AG10803 (cell line): Measurements from ENCODE around the gene GET3.

ENCODE experiments used
- DNase-seq: peaks from one replicate; pipeline ENCODE4 v3.0.0; 2010; ENCODE audit warnings: low read depth
- H3K4me3 ChIP-seq: 2 replicates; pipeline ENCODE4 v1.5.1; 2011; ENCODE audit warnings: mild to moderate bottlenecking, low read length, control low read depth
- CTCF ChIP-seq: conservative IDR thresholded peaks from 2 replicates; pipeline ENCODE4 v1.5.1; 2011; ENCODE audit warnings: mild to moderate bottlenecking, low read length, control low read depth, inconsistent platforms

Gene GET3

GRCh38 chr19:12766051-12766521 lies 28.8 kb downstream of the GET3 start:
- peak; percentile 63 for DNase-seq
- H3K4me3 ChIP-seq, result peak overlapping the region; percentile 58
- TF ChIP-seq CTCF, result peak; percentile 51

- TF ChIP-seq CTCF, result no peak
- no peak for DNase-seq
- no peak overlapping the region for H3K4me3 ChIP-seq
Measured at GRCh38 chr19:12767150-12767549, 29.9 kb downstream of the GET3 start.

GRCh38 chr19:12767666-12768065 lies 30.4 kb downstream of the GET3 start:
- H3K4me3 ChIP-seq, result no peak overlapping the region
- no peak for TF ChIP-seq CTCF
- no peak for DNase-seq

GRCh38 chr19:12769689-12770088 lies 32.4 kb downstream of the GET3 start:
- no peak overlapping the region for H3K4me3 ChIP-seq
- no peak for TF ChIP-seq CTCF

GRCh38 chr19:12770922-12771321 lies 33.6 kb downstream of the GET3 start:
- no peak overlapping the region for H3K4me3 ChIP-seq
- DNase-seq, result no peak
- no peak for TF ChIP-seq CTCF

More at GRCh38 chr19:12769689-12770088, 32.4 kb downstream of the GET3 start:
- DNase-seq, result no peak

- H3K4me3 ChIP-seq, result no peak overlapping the region
- TF ChIP-seq CTCF, result no peak
- no peak for DNase-seq
Measured at GRCh38 chr19:12772323-12772722, 35.0 kb downstream of the GET3 start.

- DNase-seq, result peak; percentile 71
- no peak overlapping the region for H3K4me3 ChIP-seq
- peak; percentile 52 for TF ChIP-seq CTCF
Measured at GRCh38 chr19:12773571-12773970, 36.3 kb downstream of the GET3 start.
